CD8-positive, alpha-beta memory T cell (primary cell): Measurements from ENCODE around the gene DNM2. TPM values are rescaled to one million over a fixed set of nuclear protein-coding genes. Genes with fewer than 3 reads are reported as not detected.
A peak's percentile ranks its signal among the peaks of the same experiment; 100 is the strongest.

ENCODE experiments used
- CTCF ChIA-PET: fragments of 350-600 bp; sonication (Branson Sonifier 250); formaldehyde crosslinking; loops from one replicate; lab custom pipeline; 2021; ENCODE audit warnings: antibody characterized with exemption; lab: Charles Lee
- POLR2A ChIA-PET: fragments of 350-600 bp; sonication (Branson Sonifier 250); formaldehyde crosslinking; loops from one replicate; lab custom pipeline; 2021; ENCODE audit warnings: antibody characterized with exemption; lab: Charles Lee
- DNase-seq, 5 donors: peaks; one replicate each; pipeline versions ENCODE4 v3.0.0 to v3.0.0-alpha.2; 2020 to 2022; ENCODE audit warnings: mixed read lengths in 1 of 5
- H3K27ac ChIP-seq: one replicate; pipeline ENCODE4 v1.7.0; 2013; ENCODE audit warnings: low read depth, mild to moderate bottlenecking, low read length, moderate library complexity
- H3K27me3 ChIP-seq: 2 replicates; pipeline ENCODE4 v1.7.0; 2013; ENCODE audit warnings: low read length, mild to moderate bottlenecking; ENCODE audit not compliant: insufficient read depth, poor library complexity, severe bottlenecking
- H3K36me3 ChIP-seq: 2 replicates; pipeline ENCODE4 v1.7.0; 2013; ENCODE audit warnings: mild to moderate bottlenecking, low read length, moderate library complexity; ENCODE audit not compliant: insufficient read depth
- H3K4me1 ChIP-seq: 2 replicates; pipeline ENCODE4 v1.7.0; 2013; ENCODE audit warnings: mild to moderate bottlenecking, low read length, moderate library complexity; ENCODE audit not compliant: insufficient read depth
- H3K4me3 ChIP-seq: 2 replicates; pipeline ENCODE4 v1.7.0; 2013; ENCODE audit warnings: mild to moderate bottlenecking, low read length
- H3K9me3 ChIP-seq: 2 replicates; pipeline ENCODE4 v1.7.0; 2013; ENCODE audit warnings: mild to moderate bottlenecking, low read length
- H3K27ac Mint-ChIP-seq, 8 donors: one replicate each; pipeline ENCODE4 v1.8.0; 2020 to 2021; ENCODE audit warnings: mixed read lengths in 8 of 8, mild to moderate bottlenecking in 6 of 8, inconsistent platforms in 3 of 8, moderate library complexity in 3 of 8
- H3K27me3 Mint-ChIP-seq, 2 donors: one replicate each; pipeline ENCODE4 v1.8.0; 2020 to 2021; ENCODE audit warnings: mixed read lengths in 2 of 2, mild to moderate bottlenecking in 1 of 2, moderate library complexity in 1 of 2
- H3K36me3 Mint-ChIP-seq, 3 donors: one replicate each; pipeline ENCODE4 v1.8.0; 2020 to 2021; ENCODE audit warnings: mixed read lengths in 3 of 3, inconsistent platforms in 1 of 3, mild to moderate bottlenecking in 1 of 3
- H3K4me1 Mint-ChIP-seq, 3 donors: one replicate each; pipeline ENCODE4 v1.8.0; 2020 to 2021; ENCODE audit warnings: mixed read lengths in 3 of 3, inconsistent platforms in 1 of 3, mild to moderate bottlenecking in 1 of 3
- H3K4me3 Mint-ChIP-seq, 7 donors: one replicate each; pipeline ENCODE4 v1.8.0; 2020 to 2021; ENCODE audit warnings: mixed read lengths in 7 of 7, mild to moderate bottlenecking in 6 of 7, moderate library complexity in 4 of 7, inconsistent platforms in 2 of 7
- H3K9me3 Mint-ChIP-seq, 5 donors: one replicate each; pipeline ENCODE4 v1.8.0; 2020 to 2022; ENCODE audit warnings: mixed read lengths in 5 of 5, mild to moderate bottlenecking in 3 of 5, moderate library complexity in 2 of 5, inconsistent platforms in 1 of 5
- polyA plus RNA-seq: library from polyadenylated mRNA; unstranded; fragments of 300-500 nt; fragmentation: Illumina TruSeq; gene quantifications from one replicate; pipeline ENCODE4 v1.2.3, GENCODE V29; 2021
- total RNA-seq, 2 experiments: library from RNA; stranded (reverse); gene quantifications; one replicate each; pipeline ENCODE4 v1.2.3, GENCODE V29; 2021

The DNM2 gene
- total and polyA plus RNA-seq, 3 experiments from 2014 or later = 105 to 165 (median 154) TPM

DNA sequence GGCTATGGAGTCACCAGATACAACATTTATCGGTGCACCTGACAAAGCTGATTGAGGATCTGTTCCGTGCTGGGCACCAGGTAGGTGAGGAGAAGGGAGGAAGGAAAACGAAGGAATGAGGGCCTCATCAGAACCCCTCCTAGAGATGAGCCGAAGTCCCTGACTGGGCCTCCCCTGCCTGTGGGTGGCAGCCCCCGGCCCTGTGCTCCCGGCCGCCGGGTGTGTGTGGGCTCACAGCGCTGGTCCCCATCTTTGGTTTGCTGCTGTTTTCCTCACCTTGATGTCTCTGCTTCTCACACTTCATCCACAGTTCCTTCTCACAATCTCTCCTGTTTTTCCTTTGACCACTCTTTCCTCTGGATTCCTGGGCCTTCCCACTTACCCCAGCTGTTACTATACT lies 85.4 kb downstream of the DNM2 start:
- no peak for DNase-seq
- peak overlapping the region in 1 of 7 donors; percentile 25 for H3K4me3 Mint-ChIP-seq
- CTCF ChIA-PET = no interaction called here

DNA sequence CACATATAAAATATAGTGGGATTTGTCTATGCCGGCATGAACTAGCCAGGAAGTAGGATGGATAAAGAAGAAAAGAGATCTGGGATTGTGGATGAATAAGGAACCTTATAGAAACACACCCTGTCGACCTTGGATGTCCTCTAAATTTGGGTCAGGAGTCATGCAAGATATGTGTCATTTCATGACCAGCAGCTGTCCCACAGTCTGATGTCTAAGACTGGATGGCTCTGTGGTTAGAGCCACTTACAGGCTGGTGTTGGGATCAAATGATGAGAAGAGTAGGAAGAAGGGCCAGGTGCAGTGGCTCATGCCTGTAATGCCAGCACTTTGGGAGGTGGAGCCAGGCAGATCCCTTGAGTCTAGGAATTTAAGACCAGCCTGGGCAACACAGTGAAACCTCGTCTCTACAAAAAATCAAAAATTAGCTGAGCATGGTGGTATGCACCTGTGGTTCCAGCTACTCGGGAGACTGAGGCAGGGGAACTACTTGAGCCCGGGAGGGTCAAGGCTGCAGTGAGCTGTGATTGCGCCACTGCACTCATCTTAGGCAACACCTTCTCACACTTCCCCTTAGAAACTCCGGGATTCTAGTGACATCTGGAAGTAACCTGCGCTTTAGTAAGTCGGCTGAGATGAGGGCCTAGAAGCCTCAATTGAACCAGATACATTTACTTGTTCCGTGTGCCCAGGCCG lies 87.3 kb downstream of the DNM2 start:
- peaks cover 15 to 72% (median 18%) of the 10 kb centered on the region in 3 donors for H3K36me3 Mint-ChIP-seq
- CTCF ChIA-PET = no interaction called here

More for the DNA sequence above, 85.4 kb downstream of the DNM2 start:
- Mint-ChIP-seq H3K27ac (peak overlapping the region in 5 of 8 donors; percentile 17 to 77 (median 27)), H3K36me3 (peaks cover 7 to 67% (median 9%) of the 10 kb centered on the region in 3 donors), H3K9me3 (no peaks in the 10 kb centered on the region), H3K4me1 (peaks cover 15 to 24% (median 21%) of the 10 kb centered on the region in 3 donors), H3K27me3 (no peaks in the 10 kb centered on the region)
- Histone ChIP-seq H3K9me3 (no peaks in the 10 kb centered on the region), H3K4me1 (peaks cover 7% of the 10 kb centered on the region), H3K27ac (no peak overlapping the region), H3K27me3 (no peaks in the 10 kb centered on the region), H3K4me3 (no peak overlapping the region), H3K36me3 (peaks cover 24% of the 10 kb centered on the region)
- POLR2A ChIA-PET = no interaction called here

DNA sequence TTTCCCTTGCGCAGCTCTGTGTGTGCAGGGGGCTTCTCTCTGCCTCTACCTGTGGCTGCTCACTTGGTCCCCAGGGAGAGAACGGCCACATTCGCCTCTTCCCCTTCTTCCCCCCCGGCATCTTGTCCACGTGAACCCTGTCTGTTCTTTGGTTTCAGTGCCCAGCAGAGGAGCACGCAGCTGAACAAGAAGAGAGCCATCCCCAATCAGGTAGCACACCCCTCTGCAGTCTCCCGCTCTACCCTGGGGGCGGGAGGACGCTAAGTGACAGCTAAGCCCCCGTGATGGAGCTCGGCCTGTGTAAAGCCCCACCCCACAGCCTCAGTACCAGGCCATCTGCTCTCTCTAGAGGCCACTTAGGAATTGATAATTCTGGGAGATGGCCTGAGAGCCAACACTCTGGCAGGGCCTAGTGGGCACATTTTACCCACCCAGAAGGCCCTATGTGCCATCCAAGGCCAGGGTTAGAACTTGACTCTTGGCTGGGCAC lies 87.9 kb downstream of the DNM2 start:
- H3K4me1 Mint-ChIP-seq = peaks cover 18 to 28% (median 23%) of the 10 kb centered on the region in 3 donors
- no peak overlapping the region for H3K4me3 Mint-ChIP-seq
- no peak for DNase-seq
- H3K9me3 Mint-ChIP-seq = no peaks in the 10 kb centered on the region
- CTCF ChIA-PET = interaction anchor here (0.9 to 1.0 kb wide), 2 partner anchors 21 to 58 kb away, joined by 3 to 4 read pairs; no protein-coding TSS in a partner anchor
- Histone ChIP-seq H3K9me3 (no peaks in the 10 kb centered on the region), H3K4me1 (peaks cover 15% of the 10 kb centered on the region), H3K27me3 (no peaks in the 10 kb centered on the region), H3K4me3 (no peak overlapping the region), H3K36me3 (peaks cover 35% of the 10 kb centered on the region), H3K27ac (no peak overlapping the region)
- H3K27ac Mint-ChIP-seq = peak overlapping the region in 4 of 8 donors; percentile 17 to 63 (median 36)
- POLR2A ChIA-PET = no interaction called here
- H3K27me3 Mint-ChIP-seq = no peaks in the 10 kb centered on the region
- peaks cover 15 to 71% (median 18%) of the 10 kb centered on the region in 3 donors for H3K36me3 Mint-ChIP-seq

More for the DNA sequence above, 87.3 kb downstream of the DNM2 start:
- Histone ChIP-seq H3K27ac (no peak overlapping the region), H3K4me1 (peaks cover 15% of the 10 kb centered on the region), H3K36me3 (peaks cover 29% of the 10 kb centered on the region), H3K4me3 (no peak overlapping the region), H3K9me3 (no peaks in the 10 kb centered on the region), H3K27me3 (no peaks in the 10 kb centered on the region)
- no peaks in the 10 kb centered on the region for H3K27me3 Mint-ChIP-seq
- no peak for DNase-seq
- POLR2A ChIA-PET = no interaction called here
- no peak overlapping the region for H3K4me3 Mint-ChIP-seq
- no peaks in the 10 kb centered on the region for H3K9me3 Mint-ChIP-seq
- peaks cover 18 to 24% (median 23%) of the 10 kb centered on the region in 3 donors for H3K4me1 Mint-ChIP-seq
- peak overlapping the region in 5 of 8 donors; percentile 17 to 84 (median 60) for H3K27ac Mint-ChIP-seq

- H3K27me3 Mint-ChIP-seq = no peaks in the 10 kb centered on the region
- H3K4me1 Mint-ChIP-seq = peaks cover 25 to 42% (median 31%) of the 10 kb centered on the region in 3 donors
- peak overlapping the region; percentile 45 to 97 (median 71) for H3K27ac Mint-ChIP-seq
- H3K9me3 ChIP-seq = no peaks in the 10 kb centered on the region
- peaks cover 19% of the 10 kb centered on the region for H3K4me1 ChIP-seq
- peaks cover 31% of the 10 kb centered on the region for H3K36me3 ChIP-seq
- peak overlapping the region; percentile 16 for H3K27ac ChIP-seq
- H3K4me3 Mint-ChIP-seq = peak overlapping the region in 5 of 7 donors; percentile 15 to 75 (median 27)
- H3K36me3 Mint-ChIP-seq = peaks cover 11 to 67% (median 18%) of the 10 kb centered on the region in 3 donors
- ChIA-PET CTCF (interaction anchor here (1.1 kb wide), 1 partner anchor 92 kb away, joined by 4 read pairs; the partner anchor contains the start of gene DNM2), POLR2A (interaction anchor here (0.6 kb wide), 1 partner anchor 88 kb away, joined by 3 read pairs; no protein-coding TSS in a partner anchor)
- H3K27me3 ChIP-seq = no peaks in the 10 kb centered on the region
- no peak overlapping the region for H3K4me3 ChIP-seq
- no peak for DNase-seq
- no peaks in the 10 kb centered on the region for H3K9me3 Mint-ChIP-seq
Measured at GRCh38 chr19:10808937-10809649, 91.2 kb downstream of the DNM2 start.

DNA sequence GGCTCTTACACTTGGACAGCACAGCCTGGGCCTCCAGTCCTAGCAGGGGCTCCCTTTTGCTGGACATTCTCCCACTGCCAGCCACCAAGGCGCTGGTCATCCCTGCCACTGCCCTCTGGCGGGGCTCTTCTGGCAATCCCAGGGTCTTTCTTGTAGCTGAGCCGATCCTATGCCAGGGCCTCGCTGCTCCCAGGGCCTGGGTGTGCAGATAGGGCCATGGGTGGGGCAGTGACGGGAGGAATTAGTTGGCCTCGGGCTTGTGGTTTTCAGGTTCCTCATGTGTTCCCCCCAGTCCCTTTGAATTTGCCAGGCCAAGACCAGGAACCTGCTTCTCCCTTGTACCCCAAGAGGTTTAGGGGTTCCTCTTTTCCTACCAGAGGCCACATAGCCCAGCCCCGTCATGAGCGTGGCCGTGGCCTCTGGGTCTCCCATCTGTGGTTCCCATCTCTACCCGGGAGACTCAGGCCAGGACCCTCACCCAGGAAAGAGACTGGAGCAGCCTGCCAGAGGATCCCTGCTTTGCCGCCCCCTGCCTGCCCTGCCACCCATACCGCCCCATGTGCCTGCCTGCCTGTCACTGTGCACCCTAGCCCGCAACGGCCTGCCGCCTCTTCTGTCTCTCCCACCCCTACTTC lies 91.9 kb downstream of the DNM2 start:
- no peaks in the 10 kb centered on the region for H3K9me3 Mint-ChIP-seq
- DNase-seq = no peak
- H3K4me3 ChIP-seq = no peak overlapping the region
- no peaks in the 10 kb centered on the region for H3K27me3 Mint-ChIP-seq
- H3K27me3 ChIP-seq = no peaks in the 10 kb centered on the region
- peaks cover 19% of the 10 kb centered on the region for H3K4me1 ChIP-seq
- H3K36me3 ChIP-seq = peaks cover 30% of the 10 kb centered on the region
- peak overlapping the region; percentile 59 to 97 (median 73) for H3K27ac Mint-ChIP-seq
- H3K9me3 ChIP-seq = no peaks in the 10 kb centered on the region
- peak overlapping the region in 2 of 7 donors; percentile 24 to 63 for H3K4me3 Mint-ChIP-seq
- ChIA-PET CTCF (interaction anchor here (1.1 kb wide), 1 partner anchor 92 kb away, joined by 4 read pairs; the partner anchor contains the start of gene DNM2), POLR2A (interaction anchor here (0.6 kb wide), 1 partner anchor 41 kb away, joined by 3 read pairs; no protein-coding TSS in a partner anchor)
- peak overlapping the region; percentile 16 for H3K27ac ChIP-seq
- H3K4me1 Mint-ChIP-seq = peaks cover 29 to 46% (median 37%) of the 10 kb centered on the region in 3 donors
- peaks cover 13 to 67% (median 16%) of the 10 kb centered on the region in 3 donors for H3K36me3 Mint-ChIP-seq

DNA sequence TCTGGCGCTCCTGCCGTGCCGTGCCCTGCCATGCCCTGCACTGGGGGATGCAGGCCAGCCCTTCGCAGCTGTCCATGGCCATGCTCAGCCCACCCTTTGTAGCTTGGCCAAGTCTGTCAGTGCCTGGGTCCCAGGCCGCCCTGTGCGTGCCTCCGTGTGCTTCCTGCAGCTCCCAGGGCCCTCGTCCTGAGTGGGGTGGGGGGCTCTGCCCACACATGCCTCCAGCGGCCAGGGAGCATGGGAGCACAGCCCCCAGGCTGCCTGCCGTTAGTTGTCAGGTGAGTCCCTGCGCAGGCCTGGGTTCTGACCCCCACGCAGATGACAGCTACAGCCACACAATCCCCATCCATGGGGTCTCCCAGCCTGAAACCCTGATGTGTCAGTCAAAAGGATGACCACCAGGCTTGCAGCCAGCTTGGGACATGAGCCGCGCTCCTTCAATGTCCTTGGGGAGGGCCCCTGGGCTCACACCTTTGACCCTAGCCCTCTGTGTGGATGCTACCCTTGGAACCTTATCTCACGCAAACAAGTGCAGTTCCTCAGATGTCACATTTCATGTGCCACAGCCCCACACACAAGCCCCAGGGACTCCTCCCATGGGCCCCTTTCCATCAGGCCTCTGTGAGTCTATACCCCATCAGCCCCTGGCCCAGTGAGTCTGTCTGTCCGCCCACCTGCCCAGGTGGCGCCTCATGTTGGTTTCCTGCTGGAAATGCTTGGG lies 93.7 kb downstream of the DNM2 start:
- H3K4me3 ChIP-seq = no peak overlapping the region
- H3K4me1 ChIP-seq = peaks cover 19% of the 10 kb centered on the region
- peaks cover 27% of the 10 kb centered on the region for H3K36me3 ChIP-seq
- ChIA-PET POLR2A (no interaction called here), CTCF (no interaction called here)
- no peaks in the 10 kb centered on the region for H3K9me3 Mint-ChIP-seq
- H3K4me1 Mint-ChIP-seq = peaks cover 32 to 52% (median 41%) of the 10 kb centered on the region in 3 donors
- peak overlapping the region in 2 of 8 donors; percentile 46 to 81 for H3K27ac Mint-ChIP-seq
- no peak overlapping the region for H3K4me3 Mint-ChIP-seq
- DNase-seq = no peak
- no peaks in the 10 kb centered on the region for H3K27me3 ChIP-seq
- H3K9me3 ChIP-seq = no peaks in the 10 kb centered on the region
- H3K27me3 Mint-ChIP-seq = no peaks in the 10 kb centered on the region
- peak overlapping the region; percentile 31 for H3K27ac ChIP-seq
- peaks cover 10 to 59% (median 12%) of the 10 kb centered on the region in 3 donors for H3K36me3 Mint-ChIP-seq

GRCh38 chr19:10812196-10812595 lies 94.3 kb downstream of the DNM2 start:
- ChIA-PET POLR2A (no interaction called here), CTCF (no interaction called here)
- peaks cover 32 to 52% (median 41%) of the 10 kb centered on the region in 3 donors for H3K4me1 Mint-ChIP-seq

More at GRCh38 chr19:10812196-10812595, 94.3 kb downstream of the DNM2 start:
- Histone ChIP-seq H3K27me3 (no peaks in the 10 kb centered on the region), H3K27ac (peak overlapping the region; percentile 31), H3K4me1 (peaks cover 19% of the 10 kb centered on the region), H3K9me3 (no peaks in the 10 kb centered on the region), H3K4me3 (no peak overlapping the region), H3K36me3 (peaks cover 27% of the 10 kb centered on the region)
- H3K36me3 Mint-ChIP-seq = peaks cover 10 to 60% (median 12%) of the 10 kb centered on the region in 3 donors
- no peak overlapping the region for H3K4me3 Mint-ChIP-seq
- H3K27ac Mint-ChIP-seq = peak overlapping the region in 2 of 8 donors; percentile 47 to 71
- no peak for DNase-seq
- no peaks in the 10 kb centered on the region for H3K27me3 Mint-ChIP-seq
- H3K9me3 Mint-ChIP-seq = no peaks in the 10 kb centered on the region
